ENCODE measurements around the gene PARD3.

DNA sequence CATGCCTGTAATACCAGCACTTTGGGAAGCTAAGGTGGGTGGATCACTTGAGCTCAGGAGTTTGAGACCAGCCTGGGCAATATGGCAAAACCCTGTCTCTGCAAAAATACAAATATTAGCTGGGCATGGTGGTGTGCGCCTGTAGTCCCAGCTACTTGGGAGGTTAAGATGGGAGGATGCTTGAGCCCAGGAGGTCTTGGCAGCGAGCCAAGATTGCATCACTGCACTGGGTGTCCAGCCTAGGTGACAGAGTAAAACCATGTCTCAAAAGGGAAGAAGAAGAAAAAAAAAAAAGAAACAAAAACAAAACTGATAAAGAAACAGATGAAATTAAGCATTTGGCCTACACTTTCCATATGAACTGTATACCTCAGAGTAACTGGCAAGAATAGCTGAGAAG is 319.2 kb downstream of the PARD3 start:
- TF ChIP-seq CTCF (IDR thresholded peaks at IDR 0.05; ENCODE audit: low read depth, low read length, poor library complexity, severe bottlenecking), result no peak
- no peak for TF ChIP-seq EZH2phosphoT487 (IDR thresholded peaks at IDR 0.05; ENCODE audit: borderline replicate concordance, low read length)
